ENCODE results near the gene CBR3.

DNA sequence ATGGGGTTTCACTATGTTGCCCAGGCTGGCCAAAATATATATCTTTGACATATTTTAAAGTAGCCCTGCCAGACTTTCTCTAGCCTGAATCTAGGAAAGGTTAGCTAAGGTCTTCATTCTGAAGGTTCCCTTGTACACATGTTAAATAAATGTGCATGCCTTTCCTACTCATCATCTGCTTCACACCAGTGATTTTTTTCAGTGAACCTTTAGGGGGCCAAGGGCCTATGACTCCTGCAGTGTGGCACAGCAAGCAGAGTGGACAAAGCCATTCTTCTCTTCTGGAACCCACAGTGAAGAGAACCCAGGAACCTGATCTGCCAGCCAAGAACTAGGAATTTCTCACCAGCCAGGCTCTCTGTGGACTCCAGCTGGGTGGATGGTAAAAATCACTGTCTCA is 42.2 kb upstream of the CBR3 start:
- TF ChIP-seq, protein P1, sequence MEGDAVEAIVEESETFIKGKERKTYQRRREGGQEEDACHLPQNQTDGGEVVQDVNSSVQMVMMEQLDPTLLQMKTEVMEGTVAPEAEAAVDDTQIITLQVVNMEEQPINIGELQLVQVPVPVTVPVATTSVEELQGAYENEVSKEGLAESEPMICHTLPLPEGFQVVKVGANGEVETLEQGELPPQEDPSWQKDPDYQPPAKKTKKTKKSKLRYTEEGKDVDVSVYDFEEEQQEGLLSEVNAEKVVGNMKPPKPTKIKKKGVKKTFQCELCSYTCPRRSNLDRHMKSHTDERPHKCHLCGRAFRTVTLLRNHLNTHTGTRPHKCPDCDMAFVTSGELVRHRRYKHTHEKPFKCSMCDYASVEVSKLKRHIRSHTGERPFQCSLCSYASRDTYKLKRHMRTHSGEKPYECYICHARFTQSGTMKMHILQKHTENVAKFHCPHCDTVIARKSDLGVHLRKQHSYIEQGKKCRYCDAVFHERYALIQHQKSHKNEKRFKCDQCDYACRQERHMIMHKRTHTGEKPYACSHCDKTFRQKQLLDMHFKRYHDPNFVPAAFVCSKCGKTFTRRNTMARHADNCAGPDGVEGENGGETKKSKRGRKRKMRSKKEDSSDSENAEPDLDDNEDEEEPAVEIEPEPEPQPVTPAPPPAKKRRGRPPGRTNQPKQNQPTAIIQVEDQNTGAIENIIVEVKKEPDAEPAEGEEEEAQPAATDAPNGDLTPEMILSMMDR (IDR thresholded peaks at IDR 0.05): no peak
- TF ChIP-seq POLR2AphosphoS5 (IDR thresholded peaks at IDR 0.05) (no peak), POLR2A (IDR thresholded peaks at IDR 0.05) (no peak), EP300 (IDR thresholded peaks at IDR 0.05; ENCODE audit: low read depth) (no peak)

Data from transverse colon (tissue), 4 donors.